GM12878 (cell line): Measurements from ENCODE around the gene CACNG4. TPM values are rescaled to one million over a fixed set of nuclear protein-coding genes. Genes with fewer than 3 reads are reported as not detected.

Experiments used
- ATAC-seq: fragments of 200-7000 bp; cut with Tn5 transposase; 3 replicates; pipeline ENCODE4 v1.9.1; 2020; ENCODE audit warnings: mild to moderate bottlenecking, moderate library complexity
- BruUV-seq: library from RNA; stranded (reverse); fragments of 400-500 nt; replicated peaks from 2 replicates; lab custom pipeline; 2021; lab: Mats Ljungman, UMichigan
- CTCF ChIA-PET: fragments of 300-600 bp; sonication (Branson Sonifier 250); formaldehyde crosslinking; extraction: SDS; loops from one replicate; lab custom pipeline; 2021; ENCODE audit warnings: inconsistent platforms; lab: Yijun Ruan, JAX
- POLR2A ChIA-PET: fragments of 350-600 bp; formaldehyde crosslinking; extraction: SDS; loops from one replicate; lab custom pipeline; 2021; ENCODE audit warnings: inconsistent platforms; lab: Charles Lee
- RAD21 ChIA-PET: fragments of 300-600 bp; sonication (Branson Sonifier 250); formaldehyde crosslinking; loops from one replicate; lab custom pipeline; 2023; ENCODE audit warnings: antibody characterized with exemption; ENCODE audit not compliant: unreplicated experiment; lab: Charles Lee
- SMC1A ChIA-PET: fragments of 300-600 bp; sonication (Branson Sonifier 250); formaldehyde crosslinking; loops from one replicate; lab custom pipeline; 2023; ENCODE audit not compliant: unreplicated experiment, uncharacterized antibody; lab: Charles Lee
- DNase-seq: peaks from one replicate; pipeline ENCODE4 v3.0.0-alpha.2; 2011; ENCODE audit warnings: low read depth, low spot score
- FAIRE-seq: peaks from 3 replicates; lab custom pipeline; 2011; peaks lifted over from hg19 to GRCh38; lab: Jason Lieb, UNC
- H2AFZ ChIP-seq: 2 replicates; pipeline ENCODE4 v1.6.0; 2011; ENCODE audit warnings: low read depth, low read length, control low read depth; ENCODE audit not compliant: control insufficient read depth
- H3K27ac ChIP-seq: 2 replicates; pipeline ENCODE4 v1.5.1; 2011; ENCODE audit warnings: control low read depth; ENCODE audit not compliant: control insufficient read depth, insufficient read depth
- H3K27me3 ChIP-seq, 2 experiments: replicated peaks in 1 of 2; 2 replicates each; pipeline versions ENCODE4 v1.6.0 to v1.6.1; 2011; ENCODE audit warnings: low read length in 1 of 2; ENCODE audit not compliant: control insufficient read depth in 2 of 2, insufficient read depth in 2 of 2
- H3K36me3 ChIP-seq, 2 experiments: 2 replicates each; pipeline ENCODE4 v1.5.1; 2011; ENCODE audit warnings: low read length in 1 of 2; ENCODE audit not compliant: control insufficient read depth in 2 of 2, insufficient read depth in 2 of 2
- H3K4me1 ChIP-seq: 2 replicates; pipeline ENCODE4 v1.6.1; 2011; ENCODE audit warnings: mild to moderate bottlenecking, low read length, moderate library complexity, mixed read lengths; ENCODE audit not compliant: control insufficient read depth, insufficient read depth
- H3K4me2 ChIP-seq: 2 replicates; pipeline ENCODE4 v1.6.0; 2011; ENCODE audit warnings: control low read depth; ENCODE audit not compliant: control insufficient read depth, insufficient read depth
- H3K4me3 ChIP-seq: fragments of 200-600 bp; sonication (generic); 2 replicates; pipeline ENCODE4 v1.5.1; 2016
- H3K79me2 ChIP-seq: 2 replicates; pipeline ENCODE4 v1.6.0; 2011; ENCODE audit warnings: low read length; ENCODE audit not compliant: control insufficient read depth, insufficient read depth
- H3K9ac ChIP-seq: 2 replicates; pipeline ENCODE4 v1.8.0; 2011; ENCODE audit warnings: low read length, control low read depth, mixed read lengths; ENCODE audit not compliant: control insufficient read depth, insufficient read depth
- H3K9me3 ChIP-seq: replicated peaks from 3 replicates; pipeline ENCODE4 v1.5.1; 2011; ENCODE audit warnings: mild to moderate bottlenecking, low read length; ENCODE audit not compliant: control insufficient read depth, insufficient read depth
- H4K20me1 ChIP-seq: 2 replicates; pipeline ENCODE4 v1.6.0; 2011; ENCODE audit not compliant: control insufficient read depth, insufficient read depth
- BCL3 ChIP-seq: IDR thresholded peaks from 2 replicates; pipeline ENCODE4 v1.6.1; 2011; ENCODE audit warnings: borderline replicate concordance, low read depth, mild to moderate bottlenecking, moderate library complexity, low read length; ENCODE audit not compliant: insufficient read depth, poor library complexity, severe bottlenecking
- BMI1 ChIP-seq: fragments of 450-650 bp; IDR thresholded peaks from 2 replicates; pipeline ENCODE4 v1.6.1; 2016; ENCODE audit warnings: mild to moderate bottlenecking, moderate library complexity, borderline replicate concordance
- CBX3 ChIP-seq: fragments of 200-600 bp; sonication (generic); IDR thresholded peaks from 2 replicates; pipeline ENCODE4 v1.6.1; 2016; ENCODE audit warnings: low read depth, borderline replicate concordance
- EED ChIP-seq: sonication (generic); IDR thresholded peaks from 2 replicates; pipeline ENCODE4 v1.6.1; 2016; ENCODE audit warnings: antibody characterized with exemption, low read depth
- EP300 ChIP-seq, 2 experiments: fragments of 150-350 bp in 1 of 2; IDR thresholded peaks; 2 replicates each; pipeline ENCODE4 v1.6.1; 2011 to 2012; ENCODE audit warnings: low read depth in 2 of 2, low read length in 2 of 2, borderline replicate concordance in 1 of 2, improper control_type of control experiment in 1 of 2, inconsistent platforms in 1 of 2; ENCODE audit not compliant: control insufficient read depth in 1 of 2
- ETV6 ChIP-seq, 2 experiments: fragments of 450-650 bp in 1 of 2; IDR thresholded peaks in 1 of 2; conservative IDR thresholded peaks in 1 of 2; 2 replicates each; pipeline ENCODE4 v1.6.1; 2014; ENCODE audit warnings: antibody characterized with exemption in 1 of 2, borderline replicate concordance in 1 of 2, low read depth in 1 of 2, mild to moderate bottlenecking in 1 of 2, moderate library complexity in 1 of 2
- IRF3 ChIP-seq: fragments of 450-650 bp; IDR thresholded peaks from 2 replicates; pipeline ENCODE4 v1.6.1; 2014; ENCODE audit warnings: mild to moderate bottlenecking
- NFYB ChIP-seq: IDR thresholded peaks from 2 replicates; pipeline ENCODE4 v1.6.1; 2011; ENCODE audit warnings: low read depth, mild to moderate bottlenecking, low read length, improper control_type of control experiment, moderate library complexity; ENCODE audit not compliant: insufficient read depth
- PAX5 ChIP-seq: IDR thresholded peaks from 2 replicates; pipeline ENCODE4 v1.6.1; 2011; ENCODE audit warnings: low read depth, low read length, borderline replicate concordance
- SPI1 ChIP-seq: IDR thresholded peaks from 2 replicates; pipeline ENCODE4 v1.6.1; 2011; ENCODE audit warnings: low read depth, mild to moderate bottlenecking, low read length, moderate library complexity, borderline replicate concordance; ENCODE audit not compliant: insufficient read depth
- STAT1 ChIP-seq: fragments of 450-650 bp; conservative IDR thresholded peaks from 2 replicates; pipeline ENCODE4 v1.6.1; 2014; ENCODE audit warnings: antibody characterized with exemption, mild to moderate bottlenecking
- TCF12 ChIP-seq: IDR thresholded peaks from 2 replicates; pipeline ENCODE4 v1.6.1; 2011; ENCODE audit warnings: low read depth, mild to moderate bottlenecking, low read length
- YY1 ChIP-seq: IDR thresholded peaks from 2 replicates; pipeline ENCODE4 v1.6.1; 2011; ENCODE audit warnings: low read depth, mild to moderate bottlenecking, low read length
- ZNF24 ChIP-seq: fragments of 450-650 bp; IDR thresholded peaks from 2 replicates; pipeline ENCODE4 v1.6.1; 2017; ENCODE audit warnings: antibody characterized with exemption, mild to moderate bottlenecking
- WGBS: methylation state at CpG from one replicate; pipeline ENCODE4 v1.1.6; 2016; ENCODE audit warnings: low lambda C conversion rate; ENCODE audit not compliant: insufficient replicate concordance, insufficient coverage; ENCODE audit errors: missing lambda C conversion rate; 5-methylcytosine and 5-hydroxymethylcytosine counted together
- in situ Hi-C: fragments of 300-500 bp; cut with MboI; formaldehyde crosslinking; loops from 9 replicates; pipeline ENCODE4 v1.14.3; 2018; ENCODE audit warnings: mixed read lengths
- intact Hi-C: fragments of 100-400 bp; cut with micrococcal nuclease; formaldehyde crosslinking; loops from one replicate; pipeline ENCODE4 v1.14.2; 2022; ENCODE audit not compliant: unreplicated experiment
- polyA plus RNA-seq, 11 experiments: library from polyadenylated mRNA; depleted of rRNA in 4 of 11; unstranded in 6 of 11; stranded (reverse) in 5 of 11; fragments of >200 nt; fragmentation: Nextera tagmentation in 4 of 11; fragmentation: Illumina TruSeq in 1 of 11; extraction: Ambion mirVana in 4 of 11; extraction: Trizol in 1 of 11; gene quantifications; 1 replicate in 1 of 11; 2 replicates in 10 of 11; pipeline versions ENCODE4 v1.2.1 to v1.2.3, GENCODE V29; 2011 to 2016; ENCODE audit warnings: inconsistent platforms in 2 of 11, missing spikeins in 2 of 11, low read depth in 1 of 11
- total RNA-seq, 4 experiments: library from RNA; depleted of rRNA in 3 of 4; stranded (reverse); fragments of >200 nt in 3 of 4; fragmentation: Illumina TruSeq in 1 of 4; extraction: Trizol in 1 of 4; gene quantifications; 2 replicates each; pipeline versions ENCODE4 v1.2.1 to v1.2.3, GENCODE V29; 2013 to 2021
- TF ChIP-seq, protein P1 (sequence below): fragments of 450-650 bp; IDR thresholded peaks from 2 replicates; pipeline ENCODE4 v1.6.1; 2018; ENCODE audit warnings: borderline replicate concordance, mild to moderate bottlenecking; ENCODE audit not compliant: partially characterized antibody
- TF ChIP-seq, protein P2 (sequence below): fragments of 450-650 bp; IDR thresholded peaks from 2 replicates; pipeline ENCODE4 v1.6.1; 2017; ENCODE audit warnings: mild to moderate bottlenecking

CACNG4 gene
- total and polyA plus RNA-seq, 10 of the 15 experiments (the other 5 are each of a cell fraction or from before 2014, with no cell fraction given): 0.08 TPM; not detected in 8

GRCh38 chr17:67011527-67012175 lies 47.1 kb downstream of the CACNG4 start:
- SMC1A ChIA-PET: interaction anchor here (0.6 to 2.0 kb wide), 2 partner anchors 70 to 752 kb away, joined by 3 to 5 read pairs; no protein-coding TSS in a partner anchor
- Histone ChIP-seq H3K36me3 (no peaks in the 10 kb centered on the region), H3K27ac (no peak overlapping the region), H3K4me1 (peaks cover 8% of the 10 kb centered on the region), H3K9ac (no peak overlapping the region), H3K27me3 (no peaks in the 10 kb centered on the region), H3K9me3 (no peaks in the 10 kb centered on the region), H3K4me2 (no peak overlapping the region), H2AFZ (no peak overlapping the region), H4K20me1 (no peaks in the 10 kb centered on the region), H3K79me2 (no peaks in the 10 kb centered on the region), H3K4me3 (no peak overlapping the region)
- CTCF ChIA-PET: interaction anchor here (1.4 kb wide), 1 partner anchor 37 kb away, joined by 3 read pairs; no protein-coding TSS in a partner anchor
- ATAC-seq: peak; percentile 84
- intact Hi-C loops: no loop called here
- 18% methylated on average over 9 of the region's 9 CpGs for WGBS
- RAD21 ChIA-PET: no interaction called here
- no peak for FAIRE-seq
- DNase-seq: no peak
- POLR2A ChIA-PET: no interaction called here
- in situ Hi-C loops: no loop called here
- BruUV-seq: no TSS peak
- TF ChIP-seq EP300 (IDR thresholded peaks at IDR 0.05; ENCODE audit: borderline replicate concordance in 1 of 2, control insufficient read depth in 1 of 2, low read depth in 2 of 2, low read length in 2 of 2): peak in 1 of 2 experiments; percentile 43; a peak in 1 of 4 replicates
- no peak for TF ChIP-seq CBX3
- no peak for TF ChIP-seq YY1
- peak; percentile 83 for TF ChIP-seq SPI1
- TF ChIP-seq IRF3: no peak
- TF ChIP-seq, protein P1, sequence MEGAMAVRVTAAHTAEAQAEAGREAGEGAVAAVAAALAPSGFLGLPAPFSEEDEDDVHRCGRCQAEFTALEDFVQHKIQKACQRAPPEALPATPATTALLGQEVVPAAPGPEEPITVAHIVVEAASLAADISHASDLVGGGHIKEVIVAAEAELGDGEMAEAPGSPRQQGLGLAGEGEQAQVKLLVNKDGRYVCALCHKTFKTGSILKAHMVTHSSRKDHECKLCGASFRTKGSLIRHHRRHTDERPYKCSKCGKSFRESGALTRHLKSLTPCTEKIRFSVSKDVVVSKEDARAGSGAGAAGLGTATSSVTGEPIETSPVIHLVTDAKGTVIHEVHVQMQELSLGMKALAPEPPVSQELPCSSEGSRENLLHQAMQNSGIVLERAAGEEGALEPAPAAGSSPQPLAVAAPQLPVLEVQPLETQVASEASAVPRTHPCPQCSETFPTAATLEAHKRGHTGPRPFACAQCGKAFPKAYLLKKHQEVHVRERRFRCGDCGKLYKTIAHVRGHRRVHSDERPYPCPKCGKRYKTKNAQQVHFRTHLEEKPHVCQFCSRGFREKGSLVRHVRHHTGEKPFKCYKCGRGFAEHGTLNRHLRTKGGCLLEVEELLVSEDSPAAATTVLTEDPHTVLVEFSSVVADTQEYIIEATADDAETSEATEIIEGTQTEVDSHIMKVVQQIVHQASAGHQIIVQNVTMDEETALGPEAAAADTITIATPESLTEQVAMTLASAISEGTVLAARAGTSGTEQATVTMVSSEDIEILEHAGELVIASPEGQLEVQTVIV: no peak
- TF ChIP-seq, protein P2, sequence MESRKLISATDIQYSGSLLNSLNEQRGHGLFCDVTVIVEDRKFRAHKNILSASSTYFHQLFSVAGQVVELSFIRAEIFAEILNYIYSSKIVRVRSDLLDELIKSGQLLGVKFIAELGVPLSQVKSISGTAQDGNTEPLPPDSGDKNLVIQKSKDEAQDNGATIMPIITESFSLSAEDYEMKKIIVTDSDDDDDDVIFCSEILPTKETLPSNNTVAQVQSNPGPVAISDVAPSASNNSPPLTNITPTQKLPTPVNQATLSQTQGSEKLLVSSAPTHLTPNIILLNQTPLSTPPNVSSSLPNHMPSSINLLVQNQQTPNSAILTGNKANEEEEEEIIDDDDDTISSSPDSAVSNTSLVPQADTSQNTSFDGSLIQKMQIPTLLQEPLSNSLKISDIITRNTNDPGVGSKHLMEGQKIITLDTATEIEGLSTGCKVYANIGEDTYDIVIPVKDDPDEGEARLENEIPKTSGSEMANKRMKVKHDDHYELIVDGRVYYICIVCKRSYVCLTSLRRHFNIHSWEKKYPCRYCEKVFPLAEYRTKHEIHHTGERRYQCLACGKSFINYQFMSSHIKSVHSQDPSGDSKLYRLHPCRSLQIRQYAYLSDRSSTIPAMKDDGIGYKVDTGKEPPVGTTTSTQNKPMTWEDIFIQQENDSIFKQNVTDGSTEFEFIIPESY: no peak
- no peak for TF ChIP-seq BMI1
- peak; percentile 99 for TF ChIP-seq TCF12
- peak; percentile 80; the same call in 1 of the 2 replicates for TF ChIP-seq EED
- no peak for TF ChIP-seq STAT1
- TF ChIP-seq BCL3: peak; percentile 83
- TF ChIP-seq NFYB: no peak
- TF ChIP-seq PAX5: no peak
- TF ChIP-seq ZNF24: peak; percentile 96
- TF ChIP-seq ETV6 (conservative IDR thresholded peaks at IDR 0.05 in 1 of 2, IDR thresholded peaks at IDR 0.05 in 1 of 2; ENCODE audit: borderline replicate concordance in 1 of 2, low read depth in 1 of 2): peak in 1 of 2 experiments; percentile 18; a peak in 1 of 4 replicates
